Thoracic aorta (tissue), 2 donors: ENCODE data around the gene IFIT2. TPM values are rescaled to one million over a fixed set of nuclear protein-coding genes. Genes with fewer than 3 reads are reported as not detected.

Experiments
- ATAC-seq: fragments of 150-250 bp; one replicate; pipeline ENCODE4 v1.8.0; 2017; ENCODE audit warnings: low read depth; ENCODE audit not compliant: insufficient number of reproducible peaks, low FRiP score
- DNase-seq: peaks from one replicate; pipeline ENCODE4 v3.0.0-alpha.2; 2020; ENCODE audit warnings: low spot score
- H3K27ac ChIP-seq, 2 donors: fragments of 200-600 bp; sonication (generic); 1 replicate in 1 of 2; 2 replicates in 1 of 2; pipeline ENCODE4 v1.5.1; 2016; ENCODE audit warnings: mild to moderate bottlenecking in 2 of 2, moderate library complexity in 2 of 2
- H3K27me3 ChIP-seq: fragments of 200-600 bp; sonication (generic); replicated peaks from 2 replicates; pipeline ENCODE4 v1.6.0; 2016; ENCODE audit warnings: mild to moderate bottlenecking; ENCODE audit not compliant: insufficient read depth
- H3K36me3 ChIP-seq: fragments of 200-600 bp; sonication (generic); one replicate; pipeline ENCODE4 v1.5.1; 2016
- H3K4me1 ChIP-seq, 2 donors: fragments of 200-600 bp; sonication (generic); 1 replicate in 1 of 2; 2 replicates in 1 of 2; pipeline versions ENCODE4 v1.5.1 to v1.6.0; 2016; ENCODE audit warnings: low read depth in 2 of 2, mild to moderate bottlenecking in 1 of 2; ENCODE audit not compliant: control insufficient read depth in 1 of 2
- H3K4me3 ChIP-seq: fragments of 200-600 bp; sonication (generic); 2 replicates; pipeline ENCODE4 v1.5.1; 2016; ENCODE audit warnings: mild to moderate bottlenecking
- H3K9me3 ChIP-seq: fragments of 200-600 bp; sonication (generic); 2 replicates; pipeline ENCODE4 v1.5.1; 2016
- CTCF ChIP-seq: fragments of 200-600 bp; sonication (generic); IDR thresholded peaks from one replicate; pipeline ENCODE4 v1.5.1; 2019; ENCODE audit warnings: antibody characterized with exemption
- total RNA-seq, 2 donors: library from RNA; depleted of rRNA; stranded (reverse); fragments of >200 nt; gene quantifications; one replicate each; pipeline versions ENCODE4 v1.1.0 to v1.2.3, GENCODE V29; 2016

The IFIT2 gene
- total RNA-seq, 2 donors from 2014 or later: 5.9 to 17.1 TPM

- DNase-seq (no peak), ATAC-seq (no peak)
- no peak for TF ChIP-seq CTCF
- no peaks in the 10 kb centered on the region for H3K9me3 ChIP-seq
- no peak overlapping the region for H3K4me3 ChIP-seq
- H3K36me3 ChIP-seq: no peaks in the 10 kb centered on the region
- H3K27ac ChIP-seq: no peak overlapping the region
- H3K4me1 ChIP-seq: peaks cover 0 to 8% of the 10 kb centered on the region in 2 donors
- no peaks in the 10 kb centered on the region for H3K27me3 ChIP-seq
Measured at GRCh38 chr10:89256962-89257361, 44.9 kb upstream of the IFIT2 start.

- Histone ChIP-seq H3K4me3 (no peak overlapping the region), H3K27me3 (no peaks in the 10 kb centered on the region), H3K4me1 (peaks cover 0 to 14% of the 10 kb centered on the region in 2 donors), H3K27ac (no peak overlapping the region), H3K9me3 (no peaks in the 10 kb centered on the region), H3K36me3 (no peaks in the 10 kb centered on the region)
- DNase-seq (no peak), ATAC-seq (no peak)
- no peak for TF ChIP-seq CTCF
Measured at GRCh38 chr10:89257581-89257980, 44.3 kb upstream of the IFIT2 start.

GRCh38 chr10:89258881-89259280 lies 43.0 kb upstream of the IFIT2 start:
- Histone ChIP-seq H3K27me3 (no peaks in the 10 kb centered on the region), H3K4me1 (peaks cover 4 to 27% of the 10 kb centered on the region in 2 donors), H3K27ac (no peak overlapping the region), H3K36me3 (no peaks in the 10 kb centered on the region), H3K4me3 (no peak overlapping the region), H3K9me3 (no peaks in the 10 kb centered on the region)
- TF ChIP-seq CTCF: no peak
- no peak for ATAC-seq
- DNase-seq: no peak

- no peak overlapping the region for H3K4me3 ChIP-seq
- H3K4me1 ChIP-seq: peaks cover 4 to 28% of the 10 kb centered on the region in 2 donors
- ATAC-seq: no peak
- no peak for TF ChIP-seq CTCF
- H3K36me3 ChIP-seq: no peaks in the 10 kb centered on the region
- DNase-seq: no peak
- H3K27ac ChIP-seq: peak overlapping the region; percentile 13 to 19
- no peaks in the 10 kb centered on the region for H3K9me3 ChIP-seq
- H3K27me3 ChIP-seq: no peaks in the 10 kb centered on the region
Measured at GRCh38 chr10:89262086-89263051, 39.5 kb upstream of the IFIT2 start.

GRCh38 chr10:89263091-89263490 lies 38.8 kb upstream of the IFIT2 start:
- Histone ChIP-seq H3K27me3 (no peaks in the 10 kb centered on the region), H3K4me3 (no peak overlapping the region), H3K9me3 (no peaks in the 10 kb centered on the region), H3K36me3 (no peaks in the 10 kb centered on the region), H3K4me1 (peaks cover 4 to 28% of the 10 kb centered on the region in 2 donors), H3K27ac (peak overlapping the region; percentile 13 to 19)
- DNase-seq (no peak), ATAC-seq (no peak)
- TF ChIP-seq CTCF: no peak
